SK-N-SH treated with all-trans-retinoic acid at 6 μM for 48 hours (cell line): ENCODE data around the gene GPR161.

Source experiments
- ATAC-seq: fragments of 200-7000 bp; cut with Tn5 transposase; 3 replicates; pipeline ENCODE4 v1.9.1; 2020; ENCODE audit warnings: mild to moderate bottlenecking, moderate library complexity
- CSDC2 ChIP-seq: fragments of 250-450 bp; sonication (Bioruptor Pico); IDR thresholded peaks from 2 replicates; pipeline ENCODE4 v1.5.0; 2020; ENCODE audit warnings: mild to moderate bottlenecking, moderate library complexity
- CSRNP3 ChIP-seq: fragments of 250-450 bp; sonication (Bioruptor Pico); IDR thresholded peaks from 2 replicates; pipeline ENCODE4 v1.5.1; 2021; ENCODE audit warnings: mild to moderate bottlenecking, moderate library complexity
- ESRRG ChIP-seq: fragments of 250-450 bp; sonication (Bioruptor Pico); IDR thresholded peaks from 2 replicates; pipeline ENCODE4 v1.6.1; 2021; ENCODE audit warnings: mild to moderate bottlenecking
- GLIS3 ChIP-seq: fragments of 250-450 bp; sonication (Bioruptor Pico); IDR thresholded peaks from 2 replicates; pipeline ENCODE4 v1.5.0; 2020; ENCODE audit warnings: mild to moderate bottlenecking, moderate library complexity
- ISL1 ChIP-seq: fragments of 250-450 bp; sonication (Bioruptor Pico); IDR thresholded peaks from 2 replicates; pipeline ENCODE4 v2.1.2; 2022; ENCODE audit warnings: mild to moderate bottlenecking, moderate library complexity
- OSR1 ChIP-seq: fragments of 250-450 bp; sonication (Bioruptor Pico); IDR thresholded peaks from 2 replicates; pipeline ENCODE4 v1.8.0; 2022; ENCODE audit warnings: moderate library complexity, mild to moderate bottlenecking, inconsistent platforms
- PPARA ChIP-seq: fragments of 250-450 bp; sonication (Bioruptor Pico); IDR thresholded peaks from 2 replicates; pipeline ENCODE4 v1.5.0; 2020; ENCODE audit warnings: mild to moderate bottlenecking, borderline replicate concordance
- RARB ChIP-seq: fragments of 250-450 bp; sonication (Bioruptor Pico); IDR thresholded peaks from 2 replicates; pipeline ENCODE4 v1.8.0; 2021; ENCODE audit warnings: mild to moderate bottlenecking, moderate library complexity
- SNAI2 ChIP-seq: fragments of 250-450 bp; sonication (Bioruptor Pico); IDR thresholded peaks from 2 replicates; pipeline ENCODE4 v1.5.0; 2020; ENCODE audit warnings: mild to moderate bottlenecking, moderate library complexity
- TCF4 ChIP-seq: fragments of 250-450 bp; sonication (Bioruptor Pico); IDR thresholded peaks from 2 replicates; pipeline ENCODE4 v1.8.0; 2021; ENCODE audit warnings: mild to moderate bottlenecking, moderate library complexity, borderline replicate concordance
- TOX ChIP-seq: fragments of 250-450 bp; sonication (Bioruptor Pico); IDR thresholded peaks from 2 replicates; pipeline ENCODE4 v1.8.0; 2021; ENCODE audit warnings: mild to moderate bottlenecking, moderate library complexity, borderline replicate concordance
- ZC3H10 ChIP-seq: fragments of 250-450 bp; sonication (Bioruptor Pico); IDR thresholded peaks from 2 replicates; pipeline ENCODE4 v1.5.1; 2021; ENCODE audit warnings: mild to moderate bottlenecking, moderate library complexity
- ZFP30 ChIP-seq: fragments of 450-650 bp; formaldehyde crosslinking; IDR thresholded peaks from 2 replicates; pipeline ENCODE4 v1.5.0; 2022; ENCODE audit warnings: mild to moderate bottlenecking, moderate library complexity
- ZNF565 ChIP-seq: fragments of 450-650 bp; formaldehyde crosslinking; conservative IDR thresholded peaks from 2 replicates; pipeline ENCODE4 v1.5.0; 2020; ENCODE audit warnings: low read depth, mild to moderate bottlenecking, moderate library complexity
- ZNF70 ChIP-seq: fragments of 450-650 bp; formaldehyde crosslinking; IDR thresholded peaks from 2 replicates; pipeline ENCODE4 v1.5.0; 2020; ENCODE audit warnings: mild to moderate bottlenecking, moderate library complexity
- ZNF8 ChIP-seq: fragments of 450-650 bp; formaldehyde crosslinking; IDR thresholded peaks from 2 replicates; pipeline ENCODE4 v1.5.0; 2020; ENCODE audit warnings: mild to moderate bottlenecking, moderate library complexity
- TF ChIP-seq, protein P1 (sequence below): fragments of 250-450 bp; sonication (Bioruptor Pico); IDR thresholded peaks from 2 replicates; pipeline ENCODE4 v1.8.0; 2021; ENCODE audit warnings: low read depth, mild to moderate bottlenecking, moderate library complexity, borderline replicate concordance
- TF ChIP-seq, protein P2 (sequence below): fragments of 250-450 bp; sonication (Bioruptor Pico); IDR thresholded peaks from 2 replicates; pipeline ENCODE4 v1.5.0; 2020; ENCODE audit warnings: mild to moderate bottlenecking, moderate library complexity
- TF ChIP-seq, protein P3 (sequence below): fragments of 250-450 bp; sonication (Bioruptor Pico); IDR thresholded peaks from 2 replicates; pipeline ENCODE4 v1.8.0; 2020; ENCODE audit warnings: mild to moderate bottlenecking, moderate library complexity, borderline replicate concordance

GPR161 gene

DNA sequence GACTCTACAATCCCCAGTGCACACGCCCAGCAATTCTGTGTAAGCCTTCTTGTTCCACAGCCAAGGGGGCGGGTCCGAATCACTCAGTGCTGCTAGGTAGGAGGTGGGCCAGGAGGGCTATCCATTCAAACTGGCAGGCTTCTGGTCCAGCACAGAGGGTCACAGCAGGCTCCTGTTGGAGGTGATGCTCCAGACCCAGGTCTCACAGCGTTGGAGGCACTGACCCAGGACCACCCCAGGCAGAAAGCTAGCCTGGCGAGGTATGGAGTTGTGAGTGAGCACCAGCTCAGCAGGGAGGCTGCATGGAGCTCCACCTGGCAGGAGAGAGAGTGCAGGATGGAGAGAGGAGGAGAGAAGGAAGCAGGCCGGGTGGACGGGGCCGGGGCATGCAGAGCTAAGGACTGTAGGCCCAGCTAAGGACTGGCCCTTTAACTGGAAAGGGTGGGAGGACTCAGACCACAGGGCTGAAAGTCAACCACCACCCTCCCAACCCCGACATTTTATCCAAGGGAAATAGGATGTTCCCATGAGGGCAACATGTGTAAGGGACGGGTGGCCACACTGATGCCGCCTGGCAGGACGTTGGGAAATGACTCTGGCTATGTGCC, 38.7 kb downstream of the GPR161 start (continued):
- TF ChIP-seq, protein P1, sequence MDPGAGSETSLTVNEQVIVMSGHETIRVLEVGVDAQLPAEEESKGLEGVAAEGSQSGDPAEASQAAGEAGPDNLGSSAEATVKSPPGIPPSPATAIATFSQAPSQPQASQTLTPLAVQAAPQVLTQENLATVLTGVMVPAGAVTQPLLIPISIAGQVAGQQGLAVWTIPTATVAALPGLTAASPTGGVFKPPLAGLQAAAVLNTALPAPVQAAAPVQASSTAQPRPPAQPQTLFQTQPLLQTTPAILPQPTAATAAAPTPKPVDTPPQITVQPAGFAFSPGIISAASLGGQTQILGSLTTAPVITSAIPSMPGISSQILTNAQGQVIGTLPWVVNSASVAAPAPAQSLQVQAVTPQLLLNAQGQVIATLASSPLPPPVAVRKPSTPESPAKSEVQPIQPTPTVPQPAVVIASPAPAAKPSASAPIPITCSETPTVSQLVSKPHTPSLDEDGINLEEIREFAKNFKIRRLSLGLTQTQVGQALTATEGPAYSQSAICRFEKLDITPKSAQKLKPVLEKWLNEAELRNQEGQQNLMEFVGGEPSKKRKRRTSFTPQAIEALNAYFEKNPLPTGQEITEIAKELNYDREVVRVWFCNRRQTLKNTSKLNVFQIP (CRISPR knock-in tag) = no peak

- TF ChIP-seq ZC3H10 = no peak
- no peak for TF ChIP-seq TOX (CRISPR knock-in tag)
- TF ChIP-seq, protein P1 (CRISPR knock-in tag) = no peak
- TF ChIP-seq GLIS3 (CRISPR knock-in tag) = no peak
- no peak for TF ChIP-seq CSDC2 (CRISPR knock-in tag)
- no peak for ATAC-seq
Measured at GRCh38 chr1:168096296-168097165, 40.2 kb downstream of the GPR161 start.

- TF ChIP-seq, protein P2, sequence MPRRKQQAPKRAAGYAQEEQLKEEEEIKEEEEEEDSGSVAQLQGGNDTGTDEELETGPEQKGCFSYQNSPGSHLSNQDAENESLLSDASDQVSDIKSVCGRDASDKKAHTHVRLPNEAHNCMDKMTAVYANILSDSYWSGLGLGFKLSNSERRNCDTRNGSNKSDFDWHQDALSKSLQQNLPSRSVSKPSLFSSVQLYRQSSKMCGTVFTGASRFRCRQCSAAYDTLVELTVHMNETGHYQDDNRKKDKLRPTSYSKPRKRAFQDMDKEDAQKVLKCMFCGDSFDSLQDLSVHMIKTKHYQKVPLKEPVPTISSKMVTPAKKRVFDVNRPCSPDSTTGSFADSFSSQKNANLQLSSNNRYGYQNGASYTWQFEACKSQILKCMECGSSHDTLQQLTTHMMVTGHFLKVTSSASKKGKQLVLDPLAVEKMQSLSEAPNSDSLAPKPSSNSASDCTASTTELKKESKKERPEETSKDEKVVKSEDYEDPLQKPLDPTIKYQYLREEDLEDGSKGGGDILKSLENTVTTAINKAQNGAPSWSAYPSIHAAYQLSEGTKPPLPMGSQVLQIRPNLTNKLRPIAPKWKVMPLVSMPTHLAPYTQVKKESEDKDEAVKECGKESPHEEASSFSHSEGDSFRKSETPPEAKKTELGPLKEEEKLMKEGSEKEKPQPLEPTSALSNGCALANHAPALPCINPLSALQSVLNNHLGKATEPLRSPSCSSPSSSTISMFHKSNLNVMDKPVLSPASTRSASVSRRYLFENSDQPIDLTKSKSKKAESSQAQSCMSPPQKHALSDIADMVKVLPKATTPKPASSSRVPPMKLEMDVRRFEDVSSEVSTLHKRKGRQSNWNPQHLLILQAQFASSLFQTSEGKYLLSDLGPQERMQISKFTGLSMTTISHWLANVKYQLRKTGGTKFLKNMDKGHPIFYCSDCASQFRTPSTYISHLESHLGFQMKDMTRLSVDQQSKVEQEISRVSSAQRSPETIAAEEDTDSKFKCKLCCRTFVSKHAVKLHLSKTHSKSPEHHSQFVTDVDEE (CRISPR knock-in tag) = no peak
- ATAC-seq = no peak
Measured at GRCh38 chr1:168095476-168095875, 41.3 kb downstream of the GPR161 start.

- no peak for ATAC-seq
- no peak for TF ChIP-seq ZNF70 (CRISPR knock-in tag)
- TF ChIP-seq ISL1 (CRISPR knock-in tag) = no peak
Measured at GRCh38 chr1:168093616-168094015, 43.1 kb downstream of the GPR161 start.

GRCh38 chr1:168092566-168093355, 44.0 kb downstream of the GPR161 start:
- ATAC-seq = peak; percentile 65
- TF ChIP-seq ZC3H10 (no peak), ESRRG (CRISPR knock-in tag) (no peak), GLIS3 (CRISPR knock-in tag) (no peak), OSR1 (CRISPR knock-in tag) (no peak), CSRNP3 (CRISPR knock-in tag) (no peak), ZNF70 (CRISPR knock-in tag) (no peak), TCF4 (CRISPR knock-in tag) (no peak), ZNF8 (CRISPR knock-in tag) (no peak), PPARA (CRISPR knock-in tag) (no peak), ISL1 (CRISPR knock-in tag) (no peak), RARB (CRISPR knock-in tag) (no peak), ZFP30 (CRISPR knock-in tag) (no peak), ZNF565 (CRISPR knock-in tag) (no peak), TOX (CRISPR knock-in tag) (no peak), SNAI2 (CRISPR knock-in tag) (no peak)
- TF ChIP-seq, protein P3, sequence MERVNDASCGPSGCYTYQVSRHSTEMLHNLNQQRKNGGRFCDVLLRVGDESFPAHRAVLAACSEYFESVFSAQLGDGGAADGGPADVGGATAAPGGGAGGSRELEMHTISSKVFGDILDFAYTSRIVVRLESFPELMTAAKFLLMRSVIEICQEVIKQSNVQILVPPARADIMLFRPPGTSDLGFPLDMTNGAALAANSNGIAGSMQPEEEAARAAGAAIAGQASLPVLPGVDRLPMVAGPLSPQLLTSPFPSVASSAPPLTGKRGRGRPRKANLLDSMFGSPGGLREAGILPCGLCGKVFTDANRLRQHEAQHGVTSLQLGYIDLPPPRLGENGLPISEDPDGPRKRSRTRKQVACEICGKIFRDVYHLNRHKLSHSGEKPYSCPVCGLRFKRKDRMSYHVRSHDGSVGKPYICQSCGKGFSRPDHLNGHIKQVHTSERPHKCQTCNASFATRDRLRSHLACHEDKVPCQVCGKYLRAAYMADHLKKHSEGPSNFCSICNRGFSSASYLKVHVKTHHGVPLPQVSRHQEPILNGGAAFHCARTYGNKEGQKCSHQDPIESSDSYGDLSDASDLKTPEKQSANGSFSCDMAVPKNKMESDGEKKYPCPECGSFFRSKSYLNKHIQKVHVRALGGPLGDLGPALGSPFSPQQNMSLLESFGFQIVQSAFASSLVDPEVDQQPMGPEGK (CRISPR knock-in tag) = no peak
- TF ChIP-seq, protein P1 (CRISPR knock-in tag) = no peak
